Endothelial cell of umbilical vein (primary cell): Measurements from ENCODE around the gene RFX7. TPM values are rescaled to one million over a fixed set of nuclear protein-coding genes. Genes with fewer than 3 reads are reported as not detected.

Experiments used
- BruUV-seq: library from RNA; stranded (reverse); fragments of 400-500 nt; replicated peaks from 2 replicates; lab custom pipeline; 2021; lab: Mats Ljungman, UMichigan
- CTCF ChIA-PET: fragments of 300-600, 350-600 bp; sonication (Branson Sonifier 250); formaldehyde crosslinking; loops from one replicate; lab custom pipeline; 2021; ENCODE audit warnings: antibody characterized with exemption, inconsistent platforms; lab: Charles Lee
- POLR2A ChIA-PET: fragments of 300-600, 350-600 bp; sonication (Branson Sonifier 250); formaldehyde crosslinking; loops from one replicate; lab custom pipeline; 2021; ENCODE audit warnings: antibody characterized with exemption, inconsistent platforms; lab: Charles Lee
- DNase-seq: peaks from one replicate; pipeline ENCODE4 v3.0.0-alpha.2; 2011; ENCODE audit warnings: low read depth, low spot score
- FAIRE-seq: peaks from 2 replicates; lab custom pipeline; 2011; peaks lifted over from hg19 to GRCh38; lab: Jason Lieb, UNC
- H2AFZ ChIP-seq: 2 replicates; pipeline ENCODE4 v1.6.0; 2012; ENCODE audit warnings: low read depth, low read length, control low read depth, inconsistent platforms
- H3K27ac ChIP-seq: 2 replicates; pipeline ENCODE4 v1.5.1; 2011; ENCODE audit warnings: low read depth, mild to moderate bottlenecking, control low read depth, low read length, moderate library complexity; ENCODE audit not compliant: insufficient read depth
- H3K27me3 ChIP-seq, 2 experiments: 2 replicates each; pipeline versions ENCODE4 v1.6.0 to v1.6.1; 2011; ENCODE audit warnings: low read length in 2 of 2, mixed read lengths in 1 of 2; ENCODE audit not compliant: control insufficient read depth in 2 of 2, insufficient read depth in 2 of 2
- H3K36me3 ChIP-seq, 2 experiments: 2 replicates in 1 of 2; 3 replicates in 1 of 2; pipeline ENCODE4 v1.5.1; 2011; ENCODE audit warnings: low read length in 2 of 2, mild to moderate bottlenecking in 1 of 2, moderate library complexity in 1 of 2; ENCODE audit not compliant: control insufficient read depth in 2 of 2, insufficient read depth in 2 of 2; ENCODE audit errors: extremely low read depth in 1 of 2
- H3K4me1 ChIP-seq: 3 replicates; pipeline ENCODE4 v1.5.1; 2011; ENCODE audit warnings: mild to moderate bottlenecking, low read length; ENCODE audit not compliant: control insufficient read depth, insufficient read depth; ENCODE audit errors: extremely low read depth
- H3K4me2 ChIP-seq: 2 replicates; pipeline ENCODE4 v1.6.1; 2011; ENCODE audit warnings: low read length, control low read depth, mixed read lengths; ENCODE audit not compliant: insufficient read depth
- H3K4me3 ChIP-seq, 3 experiments: fragments of 200-600 bp in 1 of 3; sonication (generic), shearing (Covaris generic) in 1 of 3; replicated peaks in 1 of 3; 2 replicates each; pipeline ENCODE4 v1.5.1; 2011 to 2016; ENCODE audit warnings: control low read depth in 3 of 3, low read length in 3 of 3, mild to moderate bottlenecking in 2 of 3, inconsistent platforms in 1 of 3, low read depth in 1 of 3, moderate library complexity in 1 of 3; ENCODE audit not compliant: insufficient read depth in 1 of 3
- H3K79me2 ChIP-seq: 2 replicates; pipeline ENCODE4 v1.6.0; 2012; ENCODE audit warnings: low read length, inconsistent platforms; ENCODE audit not compliant: control insufficient read depth, insufficient read depth
- H3K9ac ChIP-seq: replicated peaks from 2 replicates; pipeline ENCODE3; 2011; ENCODE audit warnings: low read length, control low read depth; ENCODE audit not compliant: insufficient read depth; ENCODE audit errors: extremely low read depth
- H3K9me1 ChIP-seq: replicated peaks from 3 replicates; pipeline ENCODE4 v1.6.0; 2011; ENCODE audit warnings: mild to moderate bottlenecking, low read length; ENCODE audit not compliant: control insufficient read depth, insufficient read depth; ENCODE audit errors: extremely low read depth
- H3K9me3 ChIP-seq: replicated peaks from 2 replicates; pipeline ENCODE4 v1.5.1; 2012; ENCODE audit warnings: low read length, inconsistent platforms; ENCODE audit not compliant: control insufficient read depth, insufficient read depth
- H4K20me1 ChIP-seq: replicated peaks from 2 replicates; pipeline ENCODE3; 2011; ENCODE audit warnings: mild to moderate bottlenecking, low read length; ENCODE audit not compliant: control insufficient read depth, insufficient read depth; ENCODE audit errors: extremely low read depth
- EZH2 ChIP-seq: IDR thresholded peaks from 2 replicates; pipeline ENCODE4 v1.6.1; 2012; ENCODE audit warnings: borderline replicate concordance, low read depth, mild to moderate bottlenecking, moderate library complexity, low read length, inconsistent platforms; ENCODE audit not compliant: severe bottlenecking
- FOS ChIP-seq: IDR thresholded peaks from 2 replicates; pipeline ENCODE4 v1.6.1; 2011; ENCODE audit warnings: mild to moderate bottlenecking, low read length, moderate library complexity, borderline replicate concordance; ENCODE audit not compliant: insufficient read depth
- GATA2 ChIP-seq: IDR thresholded peaks from 2 replicates; pipeline ENCODE4 v1.7.0; 2011; ENCODE audit warnings: low read depth, mild to moderate bottlenecking, moderate library complexity, mixed read lengths, low read length; ENCODE audit not compliant: insufficient read length, insufficient read depth
- JUN ChIP-seq: IDR thresholded peaks from 2 replicates; pipeline ENCODE4 v1.6.1; 2011; ENCODE audit warnings: borderline replicate concordance, low read depth; ENCODE audit not compliant: insufficient read length, insufficient read depth
- MYC ChIP-seq: IDR thresholded peaks from one replicate; pipeline ENCODE4 v1.6.1; 2011; ENCODE audit warnings: mild to moderate bottlenecking, low read depth, low read length
- POLR2A ChIP-seq: IDR thresholded peaks from 2 replicates; pipeline ENCODE4 v1.6.1; 2012; ENCODE audit warnings: low read depth, mild to moderate bottlenecking, control low read depth, low read length
- POLR2AphosphoS5 ChIP-seq: IDR thresholded peaks from 2 replicates; pipeline ENCODE4 v1.6.1; 2012; ENCODE audit warnings: low read depth, mild to moderate bottlenecking, control low read depth, low read length, moderate library complexity; ENCODE audit not compliant: insufficient read depth
- dilution Hi-C: fragments of 300-500 bp; cut with MboI; formaldehyde crosslinking; loops from one replicate; pipeline ENCODE4 v1.15.0; 2019; ENCODE audit warnings: low sequenced_read_pairs; ENCODE audit not compliant: extremely low pct_ligation_motif_present
- intact Hi-C: fragments of 100-400 bp; cut with micrococcal nuclease; formaldehyde crosslinking; loops from one replicate; pipeline ENCODE4 v1.10.0; 2022
- polyA plus RNA-seq, 4 experiments: library from polyadenylated mRNA; depleted of rRNA in 3 of 4; stranded (reverse) in 3 of 4; unstranded in 1 of 4; fragments of >200 nt; gene quantifications; 2 replicates each; pipeline versions ENCODE4 v1.2.1 to v1.2.3, GENCODE V29; 2011 to 2012; ENCODE audit warnings: missing spikeins in 1 of 4
- total RNA-seq: library from RNA; stranded (reverse); gene quantifications from 2 replicates; pipeline ENCODE4 v1.2.3, GENCODE V29; 2021
- TF ChIP-seq, protein P1 (sequence below): IDR thresholded peaks from 2 replicates; pipeline ENCODE4 v1.6.1; 2011; ENCODE audit not compliant: insufficient read depth, insufficient read length
- TF ChIP-seq, protein P2 (sequence below), 2 donors: IDR thresholded peaks; 1 replicate in 1 of 2; 2 replicates in 1 of 2; pipeline ENCODE4 v1.5.1; 2011; ENCODE audit warnings: low read length in 2 of 2, mild to moderate bottlenecking in 2 of 2, moderate library complexity in 2 of 2, control low read depth in 1 of 2, inconsistent platforms in 1 of 2, low read depth in 1 of 2; ENCODE audit not compliant: insufficient read depth in 1 of 2; ENCODE audit errors: extremely low read depth in 1 of 2

The RFX7 gene
- total and polyA plus RNA-seq, 2 donors (not counting 3 experiments of a cell fraction or from before 2014, with no cell fraction given): 6.3 to 23.0 TPM

DNA sequence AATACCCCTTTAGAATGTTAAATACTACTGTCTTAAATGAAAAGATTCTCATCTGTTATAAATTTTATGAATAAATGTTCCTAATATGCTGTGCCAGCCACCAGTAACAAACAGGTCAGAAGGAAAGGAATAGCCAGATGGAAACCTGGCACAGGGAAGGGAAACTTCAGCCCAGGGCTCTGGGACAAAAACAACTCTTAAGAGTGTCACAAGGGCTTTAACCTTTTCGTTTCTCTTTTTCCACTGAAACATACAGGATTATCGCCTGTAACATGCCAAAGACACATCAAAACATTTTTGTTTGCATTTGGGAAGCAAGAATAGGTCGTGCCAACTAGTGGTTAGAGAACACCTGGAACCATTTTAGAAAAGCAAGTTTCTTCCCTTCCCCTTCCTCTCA lies 141.2 kb downstream of the RFX7 start:
- no peak for FAIRE-seq
- H3K36me3 ChIP-seq: peaks cover 0 to 3% of the 10 kb centered on the region in 2 experiments

More for the DNA sequence above, 141.2 kb downstream of the RFX7 start:
- Histone ChIP-seq H3K4me2 (no peak overlapping the region), H3K27ac (no peak overlapping the region), H3K4me1 (no peaks in the 10 kb centered on the region), H3K79me2 (no peaks in the 10 kb centered on the region), H4K20me1 (no peaks in the 10 kb centered on the region), H3K9me1 (no peaks in the 10 kb centered on the region), H3K9ac (no peak overlapping the region), H3K27me3 (no peaks in the 10 kb centered on the region), H3K9me3 (no peaks in the 10 kb centered on the region), H3K4me3 (no peak overlapping the region), H2AFZ (no peak overlapping the region)
- DNase-seq: peak; percentile 47
- no TSS peak for BruUV-seq
- intact Hi-C loops: no loop called here
- TF ChIP-seq FOS (no peak), MYC (no peak), POLR2A (no peak), EZH2 (no peak), GATA2 (no peak), POLR2AphosphoS5 (no peak), JUN (no peak)
- TF ChIP-seq, protein P1, sequence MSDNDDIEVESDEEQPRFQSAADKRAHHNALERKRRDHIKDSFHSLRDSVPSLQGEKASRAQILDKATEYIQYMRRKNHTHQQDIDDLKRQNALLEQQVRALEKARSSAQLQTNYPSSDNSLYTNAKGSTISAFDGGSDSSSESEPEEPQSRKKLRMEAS: no peak
- TF ChIP-seq, protein P2, sequence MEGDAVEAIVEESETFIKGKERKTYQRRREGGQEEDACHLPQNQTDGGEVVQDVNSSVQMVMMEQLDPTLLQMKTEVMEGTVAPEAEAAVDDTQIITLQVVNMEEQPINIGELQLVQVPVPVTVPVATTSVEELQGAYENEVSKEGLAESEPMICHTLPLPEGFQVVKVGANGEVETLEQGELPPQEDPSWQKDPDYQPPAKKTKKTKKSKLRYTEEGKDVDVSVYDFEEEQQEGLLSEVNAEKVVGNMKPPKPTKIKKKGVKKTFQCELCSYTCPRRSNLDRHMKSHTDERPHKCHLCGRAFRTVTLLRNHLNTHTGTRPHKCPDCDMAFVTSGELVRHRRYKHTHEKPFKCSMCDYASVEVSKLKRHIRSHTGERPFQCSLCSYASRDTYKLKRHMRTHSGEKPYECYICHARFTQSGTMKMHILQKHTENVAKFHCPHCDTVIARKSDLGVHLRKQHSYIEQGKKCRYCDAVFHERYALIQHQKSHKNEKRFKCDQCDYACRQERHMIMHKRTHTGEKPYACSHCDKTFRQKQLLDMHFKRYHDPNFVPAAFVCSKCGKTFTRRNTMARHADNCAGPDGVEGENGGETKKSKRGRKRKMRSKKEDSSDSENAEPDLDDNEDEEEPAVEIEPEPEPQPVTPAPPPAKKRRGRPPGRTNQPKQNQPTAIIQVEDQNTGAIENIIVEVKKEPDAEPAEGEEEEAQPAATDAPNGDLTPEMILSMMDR (IDR thresholded peaks at IDR 0.05; ENCODE audit: extremely low read depth in 1 of 2, insufficient read depth in 1 of 2, low read depth in 1 of 2, low read length in 2 of 2): no peak
- dilution Hi-C loops: no loop called here
- CTCF ChIA-PET: interaction anchor here (1.0 to 1.4 kb wide), 2 partner anchors 10 to 15 kb away, joined by 3 to 5 read pairs; no protein-coding TSS in a partner anchor
- POLR2A ChIA-PET: no interaction called here
